GM19372 (cell line): ENCODE results near the gene MXD3.
"Not testable (repeated sequence)": the region's sequence is repeated elsewhere in the genome, so short reads cannot be mapped to it uniquely, and the experiment has no call there.

Experiments used
- ATAC-seq: cut with Tn5 transposase; IDR thresholded peaks from one replicate; pipeline ENCODE4 v1.9.1; 2021; ENCODE audit warnings: mild to moderate bottlenecking, low read depth, moderate library complexity; ENCODE audit not compliant: unreplicated experiment

Gene MXD3

GRCh38 chr5:177306674-177307543 lies 4.8 kb downstream of the MXD3 start:
- ATAC-seq = no peak

GRCh38 chr5:177306103-177306640 lies 5.5 kb downstream of the MXD3 start:
- ATAC-seq = not testable (repeated sequence)

- ATAC-seq = no peak
Measured at GRCh38 chr5:177304392-177305119, 7.1 kb downstream of the MXD3 start.

- peak; percentile 2 for ATAC-seq
Measured at GRCh38 chr5:177303925-177304391, 7.7 kb downstream of the MXD3 start.

- peak; percentile 67 for ATAC-seq
Measured at GRCh38 chr5:177303121-177303924, 8.4 kb downstream of the MXD3 start, which contains the start of the genes PRELID1 and RAB24. Gene PRELID1 (plus strand): TSS chr5:177303799. CDS start chr5:177303986, 187 bp downstream. Gene RAB24 (minus strand): TSS chr5:177303719. CDS start chr5:177303288, 431 bp downstream.

- no peak for ATAC-seq
Measured at GRCh38 chr5:177302354-177303110, 9.2 kb downstream of the MXD3 start.

- ATAC-seq = no peak
Measured at GRCh38 chr5:177301503-177302165, 10.1 kb downstream of the MXD3 start.

- no peak for ATAC-seq
Measured at GRCh38 chr5:177300951-177301350, 10.7 kb downstream of the MXD3 start.

- ATAC-seq = no peak
Measured at GRCh38 chr5:177300236-177300880, 11.3 kb downstream of the MXD3 start.

GRCh38 chr5:177299697-177300096 lies 12.0 kb downstream of the MXD3 start:
- ATAC-seq = no peak

- no peak for ATAC-seq
Measured at GRCh38 chr5:177297922-177298321, 13.8 kb downstream of the MXD3 start.

GRCh38 chr5:177296581-177296980 lies 15.1 kb downstream of the MXD3 start:
- no peak for ATAC-seq

- ATAC-seq = no peak
Measured at GRCh38 chr5:177295924-177296323, 15.8 kb downstream of the MXD3 start.

GRCh38 chr5:177294632-177295031 lies 17.1 kb downstream of the MXD3 start:
- ATAC-seq = no peak

- no peak for ATAC-seq
Measured at GRCh38 chr5:177293819-177294581, 17.7 kb downstream of the MXD3 start.

GRCh38 chr5:177291735-177292134 lies 20.0 kb downstream of the MXD3 start:
- ATAC-seq = no peak

GRCh38 chr5:177290816-177291596 lies 20.7 kb downstream of the MXD3 start:
- no peak for ATAC-seq
